Measurements from ENCODE around the gene KIR3DL1. TPM values are rescaled to one million over a fixed set of nuclear protein-coding genes. Genes with fewer than 3 reads are reported as not detected.

KIR3DL1 gene
- total and polyA plus RNA-seq, 2 donors (not counting 1 experiment from before 2014, with no cell fraction given) = not detected

GRCh38 chr19:54875506-54875905 lies 59.2 kb downstream of the KIR3DL1 start:
- H4K20me1 ChIP-seq (ENCODE audit: control insufficient read depth, insufficient read depth, low read length, poor library complexity, severe bottlenecking) = no peaks in the 10 kb centered on the region
- ATAC-seq (ENCODE audit: low read depth) (no peak), DNase-seq (no peak)
- H3K9me3 Mint-ChIP-seq (ENCODE audit: insufficient read depth) = peaks cover 7% of the 10 kb centered on the region
- H3K36me3 ChIP-seq (replicated peaks in 1 of 2; ENCODE audit: control extremely low read depth in 1 of 2, control insufficient read depth in 1 of 2, extremely low read depth in 1 of 2, insufficient read depth in 2 of 2, low read length in 1 of 2) = no peaks in the 10 kb centered on the region
- H3K4me2 ChIP-seq (replicated peaks; ENCODE audit: low read depth, low read length, poor library complexity, severe bottlenecking) = no peak overlapping the region
- no peaks in the 10 kb centered on the region for H3K9me3 ChIP-seq (ENCODE audit: control extremely low read depth in 1 of 3, control insufficient read depth in 2 of 3, insufficient read depth in 1 of 3, low read length in 2 of 3)
- H3K27ac Mint-ChIP-seq = no peak overlapping the region
- CTCF ChIA-PET = no interaction called here
- H3K9ac ChIP-seq (ENCODE audit: low read length) = no peak overlapping the region
- POLR2A ChIA-PET = no interaction called here
- peaks cover 0 to 3% (median 2%) of the 10 kb centered on the region in 4 experiments for H3K27me3 ChIP-seq (replicated peaks in 1 of 4; ENCODE audit: control extremely low read depth in 1 of 4, control insufficient read depth in 3 of 4, insufficient read depth in 4 of 4, low read length in 3 of 4)
- WGBS (ENCODE audit: insufficient coverage) = 0% methylated on average over 1 of the region's 2 CpGs
- intact Hi-C loops (cut with micrococcal nuclease) = no loop called here
- peaks cover 8% of the 10 kb centered on the region for H3K4me1 Mint-ChIP-seq
- H3K79me2 ChIP-seq (ENCODE audit: control insufficient read depth, insufficient read depth, low read length) = no peaks in the 10 kb centered on the region
- no peak for TF ChIP-seq EZH2 (IDR thresholded peaks at IDR 0.05; ENCODE audit: borderline replicate concordance, insufficient read depth, low read depth, low read length, poor library complexity, severe bottlenecking)
- TF ChIP-seq, protein P1, sequence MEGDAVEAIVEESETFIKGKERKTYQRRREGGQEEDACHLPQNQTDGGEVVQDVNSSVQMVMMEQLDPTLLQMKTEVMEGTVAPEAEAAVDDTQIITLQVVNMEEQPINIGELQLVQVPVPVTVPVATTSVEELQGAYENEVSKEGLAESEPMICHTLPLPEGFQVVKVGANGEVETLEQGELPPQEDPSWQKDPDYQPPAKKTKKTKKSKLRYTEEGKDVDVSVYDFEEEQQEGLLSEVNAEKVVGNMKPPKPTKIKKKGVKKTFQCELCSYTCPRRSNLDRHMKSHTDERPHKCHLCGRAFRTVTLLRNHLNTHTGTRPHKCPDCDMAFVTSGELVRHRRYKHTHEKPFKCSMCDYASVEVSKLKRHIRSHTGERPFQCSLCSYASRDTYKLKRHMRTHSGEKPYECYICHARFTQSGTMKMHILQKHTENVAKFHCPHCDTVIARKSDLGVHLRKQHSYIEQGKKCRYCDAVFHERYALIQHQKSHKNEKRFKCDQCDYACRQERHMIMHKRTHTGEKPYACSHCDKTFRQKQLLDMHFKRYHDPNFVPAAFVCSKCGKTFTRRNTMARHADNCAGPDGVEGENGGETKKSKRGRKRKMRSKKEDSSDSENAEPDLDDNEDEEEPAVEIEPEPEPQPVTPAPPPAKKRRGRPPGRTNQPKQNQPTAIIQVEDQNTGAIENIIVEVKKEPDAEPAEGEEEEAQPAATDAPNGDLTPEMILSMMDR (IDR thresholded peaks at IDR 0.05) = no peak
- no peak overlapping the region for H3K27ac ChIP-seq (ENCODE audit: low read length in 2 of 2)
- H2AFZ ChIP-seq (ENCODE audit: insufficient read depth, low read depth, low read length, poor library complexity, severe bottlenecking) = no peak overlapping the region
- no peak overlapping the region for H3K4me3 Mint-ChIP-seq
- H3K4me3 ChIP-seq (ENCODE audit: control extremely low read depth in 1 of 5, extremely low read depth in 1 of 5, insufficient read depth in 1 of 5, low read depth in 2 of 5, low read length in 4 of 5) = peak overlapping the region in 1 of 5 experiments; percentile 84
- H3K4me1 ChIP-seq (ENCODE audit: control insufficient read depth in 2 of 2, insufficient read depth in 2 of 2, low read length in 2 of 2) = peaks cover 0 to 5% of the 10 kb centered on the region in 2 donors
- H3K27me3 Mint-ChIP-seq = peaks cover 26% of the 10 kb centered on the region

- DNase-seq = no peak
- H3K27me3 ChIP-seq (replicated peaks in 1 of 4; ENCODE audit: control extremely low read depth in 1 of 4, control insufficient read depth in 3 of 4, insufficient read depth in 4 of 4, low read length in 3 of 4) = peaks cover 0 to 19% (median 6%) of the 10 kb centered on the region in 4 experiments
- peaks cover 0 to 8% of the 10 kb centered on the region in 2 donors for H3K4me1 ChIP-seq (ENCODE audit: control insufficient read depth in 2 of 2, insufficient read depth in 2 of 2, low read length in 2 of 2)
- TF ChIP-seq, protein P1 (IDR thresholded peaks at IDR 0.05) = no peak
- TF ChIP-seq EZH2 (IDR thresholded peaks at IDR 0.05; ENCODE audit: borderline replicate concordance, insufficient read depth, low read depth, low read length, poor library complexity, severe bottlenecking) = no peak
- no peaks in the 10 kb centered on the region for H3K9me3 Mint-ChIP-seq (ENCODE audit: insufficient read depth)
- H3K27ac Mint-ChIP-seq = no peak overlapping the region
- H3K4me3 ChIP-seq (ENCODE audit: control extremely low read depth in 1 of 5, extremely low read depth in 1 of 5, insufficient read depth in 1 of 5, low read depth in 2 of 5, low read length in 4 of 5) = peak overlapping the region in 1 of 5 experiments; percentile 84
- H3K27me3 Mint-ChIP-seq = peaks cover 26% of the 10 kb centered on the region
- no peak overlapping the region for H3K9ac ChIP-seq (ENCODE audit: low read length)
- intact Hi-C loops (cut with micrococcal nuclease) = no loop called here
- no peaks in the 10 kb centered on the region for H3K79me2 ChIP-seq (ENCODE audit: control insufficient read depth, insufficient read depth, low read length)
- H2AFZ ChIP-seq (ENCODE audit: insufficient read depth, low read depth, low read length, poor library complexity, severe bottlenecking) = no peak overlapping the region
- POLR2A ChIA-PET = no interaction called here
- peaks cover 0 to 6% (median 0%) of the 10 kb centered on the region in 3 donors for H3K9me3 ChIP-seq (ENCODE audit: control extremely low read depth in 1 of 3, control insufficient read depth in 2 of 3, insufficient read depth in 1 of 3, low read length in 2 of 3)
- H4K20me1 ChIP-seq (ENCODE audit: control insufficient read depth, insufficient read depth, low read length, poor library complexity, severe bottlenecking) = no peaks in the 10 kb centered on the region
- peaks cover 8% of the 10 kb centered on the region for H3K4me1 Mint-ChIP-seq
- no peak overlapping the region for H3K27ac ChIP-seq (ENCODE audit: low read length in 2 of 2)
- CTCF ChIA-PET = interaction anchor here (0.7 kb wide), 1 partner anchor 262 kb away, joined by 3 read pairs; no protein-coding TSS in a partner anchor
- no peaks in the 10 kb centered on the region for H3K36me3 ChIP-seq (replicated peaks in 1 of 2; ENCODE audit: control extremely low read depth in 1 of 2, control insufficient read depth in 1 of 2, extremely low read depth in 1 of 2, insufficient read depth in 2 of 2, low read length in 1 of 2)
- ATAC-seq (ENCODE audit: low read depth) = no peak
- no peak overlapping the region for H3K4me3 Mint-ChIP-seq
- H3K4me2 ChIP-seq (replicated peaks; ENCODE audit: low read depth, low read length, poor library complexity, severe bottlenecking) = no peak overlapping the region
- WGBS (ENCODE audit: insufficient coverage) = no CpG with 5 or more reads among the region's 3 CpGs
These were observed 61.2 kb downstream of the KIR3DL1 start for GRCh38 chr19:54877471-54877870.

Small RNA genes lying within 50 kb of the gene (small RNA-seq; reads per million reads assigned to genes)
- gene KIR3DP1 (ENCODE audit: insufficient read length, low read depth, low replicate concordance) (not detected), gene RNU6-222P (ENCODE audit: insufficient read length, low read depth, low replicate concordance) (2.7 reads per million, percentile 38 among the genes with 10 or more reads in this experiment)

Other genes starting within 250 kb of the KIR3DL1 start
- 0.25 TPM in 1 of 2 replicates, not detected in the other for gene LILRA2, start 242.7 kb upstream of the KIR3DL1 start, total RNA-seq
- gene LILRA2, start 242.7 kb upstream of the KIR3DL1 start, polyA plus RNA-seq = 1.6 and 2.8 TPM in 2 replicates
- gene LILRA1, start 222.8 kb upstream of the KIR3DL1 start, total RNA-seq = not detected in 2 replicates
- 0.71 and 1.5 TPM in 2 replicates for gene LILRA1, start 222.8 kb upstream of the KIR3DL1 start, polyA plus RNA-seq
- gene LILRB1, start 186.0 kb upstream of the KIR3DL1 start, total RNA-seq = 136 and 138 TPM in 2 replicates
- gene LILRB1, start 186.0 kb upstream of the KIR3DL1 start, polyA plus RNA-seq = 170 and 172 TPM in 2 replicates
- gene LILRB4, start 153.5 kb upstream of the KIR3DL1 start, total RNA-seq = 0.61 and 1.1 TPM in 2 replicates
- 1.2 and 2.8 TPM in 2 replicates for gene LILRB4, start 153.5 kb upstream of the KIR3DL1 start, polyA plus RNA-seq
- not detected in 2 replicates for gene KIR3DL3, start 92.0 kb upstream of the KIR3DL1 start, total RNA-seq
- not detected in 2 replicates for gene KIR3DL3, start 92.0 kb upstream of the KIR3DL1 start, polyA plus RNA-seq
- not detected in 2 replicates for gene KIR2DL3, start 78.0 kb upstream of the KIR3DL1 start, total RNA-seq
- gene KIR2DL3, start 78.0 kb upstream of the KIR3DL1 start, polyA plus RNA-seq = 0.07 TPM in 1 of 2 replicates, not detected in the other
- gene KIR2DL1, start 46.7 kb upstream of the KIR3DL1 start, total RNA-seq = not detected in 2 replicates
- gene KIR2DL1, start 46.7 kb upstream of the KIR3DL1 start, polyA plus RNA-seq = 0.04 and 0.22 TPM in 2 replicates
- gene KIR2DL4, start 12.9 kb upstream of the KIR3DL1 start, total RNA-seq = not detected in 2 replicates
- gene KIR2DL4, start 12.9 kb upstream of the KIR3DL1 start, polyA plus RNA-seq = not detected in 2 replicates
- gene KIR2DS4, start 16.2 kb downstream of the KIR3DL1 start, total RNA-seq = not detected in 2 replicates
- not detected in 2 replicates for gene KIR2DS4, start 16.2 kb downstream of the KIR3DL1 start, polyA plus RNA-seq
- gene KIR3DL2, start 34.0 kb downstream of the KIR3DL1 start, total RNA-seq = 0.17 TPM in 1 of 2 replicates, not detected in the other
- gene KIR3DL2, start 34.0 kb downstream of the KIR3DL1 start, polyA plus RNA-seq = 0.10 and 0.30 TPM in 2 replicates
- 0.34 TPM in 1 of 2 replicates, not detected in the other for gene FCAR, start 57.8 kb downstream of the KIR3DL1 start, total RNA-seq
- gene FCAR, start 57.8 kb downstream of the KIR3DL1 start, polyA plus RNA-seq = 1.9 and 2.8 TPM in 2 replicates
- not detected in 2 replicates for gene NCR1, start 89.7 kb downstream of the KIR3DL1 start, total RNA-seq
- gene NCR1, start 89.7 kb downstream of the KIR3DL1 start, polyA plus RNA-seq = 0.40 and 2.4 TPM in 2 replicates
- 0.07 TPM in 1 of 2 replicates, not detected in the other for gene NLRP7, start 131.1 kb downstream of the KIR3DL1 start, total RNA-seq
- gene NLRP7, start 131.1 kb downstream of the KIR3DL1 start, polyA plus RNA-seq = 0.07 and 0.13 TPM in 2 replicates
- gene NLRP2, start 149.9 kb downstream of the KIR3DL1 start, total RNA-seq = 17.1 and 19.2 TPM in 2 replicates
- gene NLRP2, start 149.9 kb downstream of the KIR3DL1 start, polyA plus RNA-seq = 1.9 and 13.8 TPM in 2 replicates
- gene GP6, start 221.8 kb downstream of the KIR3DL1 start, total RNA-seq = 0.20 TPM in 1 of 2 replicates, not detected in the other
- gene GP6, start 221.8 kb downstream of the KIR3DL1 start, polyA plus RNA-seq = 0.43 and 0.55 TPM in 2 replicates
- 17.5 and 20.2 TPM in 2 replicates for gene RDH13, start 246.7 kb downstream of the KIR3DL1 start, total RNA-seq
- gene RDH13, start 246.7 kb downstream of the KIR3DL1 start, polyA plus RNA-seq = 13.4 and 20.4 TPM in 2 replicates